ENCODE data around the gene HMGXB3. TPM values are rescaled to one million over a fixed set of nuclear protein-coding genes. Genes with fewer than 3 reads are reported as not detected.

HMGXB3 gene
- total RNA-seq, 3 donors from 2014 or later (not counting 1 experiment from before 2014, with no cell fraction given), result 39.0 to 46.5 (median 45.8) TPM

- Mint-ChIP-seq H3K27ac (no peak overlapping the region), H3K4me3 (no peak overlapping the region), H3K27me3 (ENCODE audit: low read depth in 2 of 2) (peaks cover 25 to 41% of the 10 kb centered on the region in 2 donors), H3K4me1 (peaks cover 0 to 8% of the 10 kb centered on the region in 2 donors), H3K36me3 (no peaks in the 10 kb centered on the region), H3K9me3 (no peaks in the 10 kb centered on the region)
- no peak for ATAC-seq
- 85% methylated on average over 7 of the region's 7 CpGs for WGBS (ENCODE audit: insufficient coverage)
- intact Hi-C loops (cut with micrococcal nuclease), result no loop called here
- no peaks in the 10 kb centered on the region for H3K27me3 ChIP-seq (ENCODE audit: control insufficient read depth, insufficient read depth, low read length)
- peaks cover 13% of the 10 kb centered on the region for H3K4me1 ChIP-seq (ENCODE audit: control insufficient read depth, insufficient read depth, low read length)
- no peak overlapping the region for H3K27ac ChIP-seq (ENCODE audit: low read length)
- no peaks in the 10 kb centered on the region for H3K36me3 ChIP-seq (ENCODE audit: control insufficient read depth, insufficient read depth, low read length)
- TF ChIP-seq CTCF (IDR thresholded peaks at IDR 0.05), result no peak
- no peak overlapping the region for H3K4me3 ChIP-seq (ENCODE audit: low read length)
- no peaks in the 10 kb centered on the region for H3K9me3 ChIP-seq (ENCODE audit: control insufficient read depth, insufficient read depth, low read length)
- no peak for DNase-seq
Observed at GRCh38 chr5:150060471-150060870, 59.9 kb downstream of the HMGXB3 start.

- H3K27ac Mint-ChIP-seq, result no peak overlapping the region
- peaks cover 31 to 46% of the 10 kb centered on the region in 2 donors for H3K27me3 Mint-ChIP-seq (ENCODE audit: low read depth in 2 of 2)
- peaks cover 0 to 6% of the 10 kb centered on the region in 2 donors for H3K4me1 Mint-ChIP-seq
- H3K9me3 Mint-ChIP-seq, result no peaks in the 10 kb centered on the region
- no peaks in the 10 kb centered on the region for H3K27me3 ChIP-seq (ENCODE audit: control insufficient read depth, insufficient read depth, low read length)
- DNase-seq (no peak), ATAC-seq (no peak)
- intact Hi-C loops (cut with micrococcal nuclease), result no loop called here
- WGBS (ENCODE audit: insufficient coverage), result 87% methylated on average over 12 of the region's 12 CpGs
- H3K36me3 Mint-ChIP-seq, result no peaks in the 10 kb centered on the region
- H3K27ac ChIP-seq (ENCODE audit: low read length), result no peak overlapping the region
- H3K4me3 ChIP-seq (ENCODE audit: low read length), result no peak overlapping the region
- TF ChIP-seq CTCF (IDR thresholded peaks at IDR 0.05), result no peak
- no peaks in the 10 kb centered on the region for H3K36me3 ChIP-seq (ENCODE audit: control insufficient read depth, insufficient read depth, low read length)
- H3K9me3 ChIP-seq (ENCODE audit: control insufficient read depth, insufficient read depth, low read length), result no peaks in the 10 kb centered on the region
- H3K4me3 Mint-ChIP-seq, result no peak overlapping the region
- peaks cover 19% of the 10 kb centered on the region for H3K4me1 ChIP-seq (ENCODE audit: control insufficient read depth, insufficient read depth, low read length)
Observed at GRCh38 chr5:150061538-150061995, 61.0 kb downstream of the HMGXB3 start.

GRCh38 chr5:150062216-150062922 is 61.8 kb downstream of the HMGXB3 start:
- H3K27ac Mint-ChIP-seq, result no peak overlapping the region
- H3K9me3 Mint-ChIP-seq, result no peaks in the 10 kb centered on the region
- no peak overlapping the region for H3K4me3 ChIP-seq (ENCODE audit: low read length)
- H3K9me3 ChIP-seq (ENCODE audit: control insufficient read depth, insufficient read depth, low read length), result no peaks in the 10 kb centered on the region
- no peak for ATAC-seq
- H3K4me1 ChIP-seq (ENCODE audit: control insufficient read depth, insufficient read depth, low read length), result peaks cover 26% of the 10 kb centered on the region
- no peak overlapping the region for H3K27ac ChIP-seq (ENCODE audit: low read length)
- intact Hi-C loops (cut with micrococcal nuclease), result no loop called here
- no peaks in the 10 kb centered on the region for H3K27me3 ChIP-seq (ENCODE audit: control insufficient read depth, insufficient read depth, low read length)
- TF ChIP-seq CTCF (IDR thresholded peaks at IDR 0.05), result no peak
- peaks cover 6 to 13% of the 10 kb centered on the region in 2 donors for H3K4me1 Mint-ChIP-seq
- no peak for DNase-seq
- peaks cover 37 to 49% of the 10 kb centered on the region in 2 donors for H3K27me3 Mint-ChIP-seq (ENCODE audit: low read depth in 2 of 2)
- WGBS (ENCODE audit: insufficient coverage), result 71% methylated on average over 2 of the region's 2 CpGs
- H3K4me3 Mint-ChIP-seq, result no peak overlapping the region
- H3K36me3 ChIP-seq (ENCODE audit: control insufficient read depth, insufficient read depth, low read length), result no peaks in the 10 kb centered on the region
- H3K36me3 Mint-ChIP-seq, result no peaks in the 10 kb centered on the region

- peaks cover 28% of the 10 kb centered on the region for H3K4me1 ChIP-seq (ENCODE audit: control insufficient read depth, insufficient read depth, low read length)
- no peaks in the 10 kb centered on the region for H3K36me3 ChIP-seq (ENCODE audit: control insufficient read depth, insufficient read depth, low read length)
- no peaks in the 10 kb centered on the region for H3K36me3 Mint-ChIP-seq
- DNase-seq (no peak), ATAC-seq (no peak)
- 89% methylated on average over 4 of the region's 5 CpGs for WGBS (ENCODE audit: insufficient coverage)
- intact Hi-C loops (cut with micrococcal nuclease), result no loop called here
- no peak overlapping the region for H3K27ac ChIP-seq (ENCODE audit: low read length)
- peaks cover 7 to 14% of the 10 kb centered on the region in 2 donors for H3K4me1 Mint-ChIP-seq
- no peaks in the 10 kb centered on the region for H3K9me3 ChIP-seq (ENCODE audit: control insufficient read depth, insufficient read depth, low read length)
- H3K27me3 Mint-ChIP-seq (ENCODE audit: low read depth in 2 of 2), result peaks cover 43 to 52% of the 10 kb centered on the region in 2 donors
- no peaks in the 10 kb centered on the region for H3K27me3 ChIP-seq (ENCODE audit: control insufficient read depth, insufficient read depth, low read length)
- H3K4me3 ChIP-seq (ENCODE audit: low read length), result no peak overlapping the region
- H3K9me3 Mint-ChIP-seq, result no peaks in the 10 kb centered on the region
- no peak for TF ChIP-seq CTCF (IDR thresholded peaks at IDR 0.05)
- H3K27ac Mint-ChIP-seq, result no peak overlapping the region
- no peak overlapping the region for H3K4me3 Mint-ChIP-seq
Observed at GRCh38 chr5:150063638-150064037, 63.1 kb downstream of the HMGXB3 start.

All from natural killer cell (primary cell).